Activated naive CD4-positive, alpha-beta T cell treated with anti-CD3 and anti-CD28 coated beads for 36 hours (primary cell): ENCODE measurements around the gene EFNA1. TPM values are rescaled to one million over a fixed set of nuclear protein-coding genes. Genes with fewer than 3 reads are reported as not detected.

Source experiments
- CTCF ChIA-PET: fragments of 350-600 bp; sonication (Branson Sonifier 250); formaldehyde crosslinking; loops from one replicate; lab custom pipeline; 2021; ENCODE audit warnings: antibody characterized with exemption; lab: Charles Lee
- DNase-seq: peaks from one replicate; pipeline ENCODE4 v3.0.0-alpha.2; 2020
- H3K27ac Mint-ChIP-seq: one replicate; pipeline ENCODE4 v1.8.0; 2021; ENCODE audit warnings: mild to moderate bottlenecking, mixed read lengths
- H3K27me3 Mint-ChIP-seq: one replicate; pipeline ENCODE4 v1.8.0; 2021; ENCODE audit warnings: low read depth, mixed read lengths
- H3K36me3 Mint-ChIP-seq: one replicate; pipeline ENCODE4 v1.8.0; 2021; ENCODE audit warnings: low read depth, mixed read lengths
- H3K4me1 Mint-ChIP-seq: one replicate; pipeline ENCODE4 v1.8.0; 2021; ENCODE audit warnings: low read depth, mixed read lengths
- H3K4me3 Mint-ChIP-seq: one replicate; pipeline ENCODE4 v1.8.0; 2021; ENCODE audit warnings: mild to moderate bottlenecking, moderate library complexity, mixed read lengths
- H3K9me3 Mint-ChIP-seq: one replicate; pipeline ENCODE4 v1.8.0; 2021; ENCODE audit warnings: mixed read lengths
- intact Hi-C: fragments of 100-400 bp; cut with micrococcal nuclease; formaldehyde crosslinking; loops from one replicate; pipeline ENCODE4 v1.15.1; 2023
- total RNA-seq, 2 experiments: library from RNA; stranded (reverse); gene quantifications; one replicate each; pipeline ENCODE4 v1.2.3, GENCODE V29; 2021

EFNA1 gene
- total RNA-seq, 2 experiments from 2014 or later = 0.26 to 0.32 TPM

- no peak for DNase-seq
- H3K4me1 Mint-ChIP-seq = peaks cover 5% of the 10 kb centered on the region
- intact Hi-C loops = loop anchor here (2.0 kb wide), 1 partner anchor 32 kb away; the partner anchor contains the start of gene EFNA1
- CTCF ChIA-PET = interaction anchor here (0.6 to 2.4 kb wide), 8 partner anchors 8 to 144 kb away, joined by 3 to 21 read pairs (median 4); partner anchors contain the start of gene KRTCAP2
- H3K36me3 Mint-ChIP-seq = no peaks in the 10 kb centered on the region
- H3K4me3 Mint-ChIP-seq = no peak overlapping the region
- no peaks in the 10 kb centered on the region for H3K27me3 Mint-ChIP-seq
- H3K9me3 Mint-ChIP-seq = no peaks in the 10 kb centered on the region
- no peak overlapping the region for H3K27ac Mint-ChIP-seq
Observed at GRCh38 chr1:155094622-155094948, 33.1 kb upstream of the EFNA1 start.

- H3K4me1 Mint-ChIP-seq = no peaks in the 10 kb centered on the region
- H3K36me3 Mint-ChIP-seq = no peaks in the 10 kb centered on the region
- H3K9me3 Mint-ChIP-seq = no peaks in the 10 kb centered on the region
- CTCF ChIA-PET = interaction anchor here (0.6 to 3.4 kb wide), 4 partner anchors 10 to 386 kb away, joined by 3 to 15 read pairs (median 8); partner anchors contain the start of genes KRTCAP2 and TRIM46
- H3K27ac Mint-ChIP-seq = no peak overlapping the region
- no peaks in the 10 kb centered on the region for H3K27me3 Mint-ChIP-seq
- intact Hi-C loops = no loop called here
- H3K4me3 Mint-ChIP-seq = no peak overlapping the region
- no peak for DNase-seq
Observed at GRCh38 chr1:155099331-155099730, 28.3 kb upstream of the EFNA1 start.

GRCh38 chr1:155103325-155103724, 24.4 kb upstream of the EFNA1 start:
- Mint-ChIP-seq H3K9me3 (no peaks in the 10 kb centered on the region), H3K36me3 (no peaks in the 10 kb centered on the region), H3K27me3 (no peaks in the 10 kb centered on the region), H3K27ac (no peak overlapping the region), H3K4me3 (no peak overlapping the region), H3K4me1 (no peaks in the 10 kb centered on the region)
- intact Hi-C loops = no loop called here
- CTCF ChIA-PET = interaction anchor here (0.7 to 1.4 kb wide), 2 partner anchors 18 to 69 kb away, joined by 3 to 6 read pairs; partner anchors contain the start of gene KRTCAP2
- no peak for DNase-seq

- no peak for DNase-seq
- no peaks in the 10 kb centered on the region for H3K9me3 Mint-ChIP-seq
- no peaks in the 10 kb centered on the region for H3K36me3 Mint-ChIP-seq
- no peaks in the 10 kb centered on the region for H3K27me3 Mint-ChIP-seq
- H3K4me3 Mint-ChIP-seq = no peak overlapping the region
- intact Hi-C loops = no loop called here
- no peak overlapping the region for H3K27ac Mint-ChIP-seq
- CTCF ChIA-PET = interaction anchor here (0.6 to 1.6 kb wide), 4 partner anchors 10 to 26 kb away, joined by 3 to 4 read pairs (median 3); no protein-coding TSS in a partner anchor
- no peaks in the 10 kb centered on the region for H3K4me1 Mint-ChIP-seq
Observed at GRCh38 chr1:155104605-155105534, 22.8 kb upstream of the EFNA1 start.

GRCh38 chr1:155105604-155106011, 22.1 kb upstream of the EFNA1 start:
- H3K9me3 Mint-ChIP-seq = no peaks in the 10 kb centered on the region
- intact Hi-C loops = no loop called here
- H3K36me3 Mint-ChIP-seq = no peaks in the 10 kb centered on the region
- H3K4me1 Mint-ChIP-seq = no peaks in the 10 kb centered on the region
- H3K27ac Mint-ChIP-seq = no peak overlapping the region
- CTCF ChIA-PET = interaction anchor here (0.6 to 1.6 kb wide), 5 partner anchors 10 to 472 kb away, joined by 3 to 4 read pairs (median 3); no protein-coding TSS in a partner anchor
- no peaks in the 10 kb centered on the region for H3K27me3 Mint-ChIP-seq
- H3K4me3 Mint-ChIP-seq = no peak overlapping the region
- DNase-seq = no peak

GRCh38 chr1:155106862-155107261, 20.8 kb upstream of the EFNA1 start:
- Mint-ChIP-seq H3K27ac (no peak overlapping the region), H3K27me3 (no peaks in the 10 kb centered on the region), H3K9me3 (no peaks in the 10 kb centered on the region), H3K36me3 (no peaks in the 10 kb centered on the region), H3K4me1 (no peaks in the 10 kb centered on the region), H3K4me3 (no peak overlapping the region)
- no peak for DNase-seq
- CTCF ChIA-PET = interaction anchor here (0.6 to 1.3 kb wide), 6 partner anchors 11 to 112 kb away, joined by 3 to 5 read pairs (median 3); no protein-coding TSS in a partner anchor
- intact Hi-C loops = no loop called here

- H3K27ac Mint-ChIP-seq = no peak overlapping the region
- no peak overlapping the region for H3K4me3 Mint-ChIP-seq
- no peaks in the 10 kb centered on the region for H3K4me1 Mint-ChIP-seq
- H3K27me3 Mint-ChIP-seq = no peaks in the 10 kb centered on the region
- H3K36me3 Mint-ChIP-seq = no peaks in the 10 kb centered on the region
- DNase-seq = no peak
- no peaks in the 10 kb centered on the region for H3K9me3 Mint-ChIP-seq
- intact Hi-C loops = no loop called here
- CTCF ChIA-PET = interaction anchor here (0.5 to 1.3 kb wide), 6 partner anchors 10 to 123 kb away, joined by 3 to 6 read pairs (median 4); no protein-coding TSS in a partner anchor
Observed at GRCh38 chr1:155107309-155108264, 20.1 kb upstream of the EFNA1 start.

- Mint-ChIP-seq H3K36me3 (no peaks in the 10 kb centered on the region), H3K4me3 (no peak overlapping the region), H3K27me3 (no peaks in the 10 kb centered on the region), H3K9me3 (no peaks in the 10 kb centered on the region), H3K27ac (no peak overlapping the region), H3K4me1 (no peaks in the 10 kb centered on the region)
- CTCF ChIA-PET = interaction anchor here (0.5 to 1.1 kb wide), 3 partner anchors 11 to 124 kb away, joined by 3 to 6 read pairs (median 5); no protein-coding TSS in a partner anchor
- no peak for DNase-seq
- intact Hi-C loops = no loop called here
Observed at GRCh38 chr1:155108296-155108695, 19.4 kb upstream of the EFNA1 start.

GRCh38 chr1:155110381-155110780, 17.3 kb upstream of the EFNA1 start:
- no peak overlapping the region for H3K27ac Mint-ChIP-seq
- DNase-seq = no peak
- no peaks in the 10 kb centered on the region for H3K36me3 Mint-ChIP-seq
- H3K4me1 Mint-ChIP-seq = no peaks in the 10 kb centered on the region
- H3K9me3 Mint-ChIP-seq = no peaks in the 10 kb centered on the region
- no peak overlapping the region for H3K4me3 Mint-ChIP-seq
- intact Hi-C loops = no loop called here
- CTCF ChIA-PET = interaction anchor here (1.0 kb wide), 1 partner anchor 19 kb away, joined by 3 read pairs; no protein-coding TSS in a partner anchor
- H3K27me3 Mint-ChIP-seq = no peaks in the 10 kb centered on the region

GRCh38 chr1:155110826-155111225, 16.9 kb upstream of the EFNA1 start:
- Mint-ChIP-seq H3K4me1 (no peaks in the 10 kb centered on the region), H3K27ac (no peak overlapping the region), H3K9me3 (no peaks in the 10 kb centered on the region), H3K36me3 (no peaks in the 10 kb centered on the region), H3K4me3 (no peak overlapping the region), H3K27me3 (no peaks in the 10 kb centered on the region)
- DNase-seq = no peak
- intact Hi-C loops = no loop called here
- CTCF ChIA-PET = interaction anchor here (1.0 kb wide), 1 partner anchor 19 kb away, joined by 3 read pairs; no protein-coding TSS in a partner anchor

- H3K27ac Mint-ChIP-seq = no peak overlapping the region
- H3K4me1 Mint-ChIP-seq = no peaks in the 10 kb centered on the region
- no peak for DNase-seq
- intact Hi-C loops = no loop called here
- H3K27me3 Mint-ChIP-seq = no peaks in the 10 kb centered on the region
- H3K9me3 Mint-ChIP-seq = no peaks in the 10 kb centered on the region
- H3K36me3 Mint-ChIP-seq = no peaks in the 10 kb centered on the region
- CTCF ChIA-PET = no interaction called here
- no peak overlapping the region for H3K4me3 Mint-ChIP-seq
Observed at GRCh38 chr1:155113450-155113980, 14.2 kb upstream of the EFNA1 start.
